Measurements from ENCODE around the gene TMEM82. TPM values are rescaled to one million over a fixed set of nuclear protein-coding genes. Genes with fewer than 3 reads are reported as not detected.

The TMEM82 gene
- total and polyA plus RNA-seq, 2 donors from 2014 or later = 2.0 to 25.4 TPM

GRCh38 chr1:15719381-15720120, 22.7 kb upstream of the TMEM82 start:
- no peak overlapping the region for H3K4me3 ChIP-seq (ENCODE audit: low read length in 3 of 3)
- H3K4me1 ChIP-seq (ENCODE audit: control insufficient read depth in 2 of 3, insufficient read depth in 2 of 3, low read depth in 1 of 3, low read length in 3 of 3) = peaks cover 0 to 7% (median 0%) of the 10 kb centered on the region in 3 donors
- peaks cover 2 to 26% (median 15%) of the 10 kb centered on the region in 3 donors for H3K36me3 ChIP-seq (ENCODE audit: control insufficient read depth in 2 of 3, insufficient read depth in 3 of 3, low read length in 3 of 3)
- FAIRE-seq (no peak), DNase-seq (no peak)
- H3K27me3 ChIP-seq (ENCODE audit: control insufficient read depth, insufficient read depth, low read length) = no peaks in the 10 kb centered on the region
- intact Hi-C loops (cut with DNase I) = no loop called here
- H3K27ac ChIP-seq (ENCODE audit: low read depth in 2 of 2, low read length in 2 of 2) = no peak overlapping the region
- TF ChIP-seq CTCF (IDR thresholded peaks at IDR 0.05; ENCODE audit: borderline replicate concordance, extremely low read depth, insufficient read depth) = no peak
- H3K9ac ChIP-seq (ENCODE audit: low read length in 3 of 3) = no peak overlapping the region
- H3K9me3 ChIP-seq (ENCODE audit: control insufficient read depth in 2 of 3, insufficient read depth in 1 of 3, low read length in 3 of 3) = no peaks in the 10 kb centered on the region

- intact Hi-C loops (cut with DNase I) = no loop called here
- DNase-seq (no peak), FAIRE-seq (no peak)
- H3K4me1 ChIP-seq (ENCODE audit: control insufficient read depth in 2 of 3, insufficient read depth in 2 of 3, low read depth in 1 of 3, low read length in 3 of 3) = peaks cover 0 to 2% (median 0%) of the 10 kb centered on the region in 3 donors
- TF ChIP-seq CTCF (IDR thresholded peaks at IDR 0.05; ENCODE audit: borderline replicate concordance, extremely low read depth, insufficient read depth) = no peak
- H3K4me3 ChIP-seq (ENCODE audit: low read length in 3 of 3) = no peak overlapping the region
- H3K36me3 ChIP-seq (ENCODE audit: control insufficient read depth in 2 of 3, insufficient read depth in 3 of 3, low read length in 3 of 3) = peaks cover 2 to 30% (median 18%) of the 10 kb centered on the region in 3 donors
- no peaks in the 10 kb centered on the region for H3K27me3 ChIP-seq (ENCODE audit: control insufficient read depth, insufficient read depth, low read length)
- H3K9ac ChIP-seq (ENCODE audit: low read length in 3 of 3) = no peak overlapping the region
- no peaks in the 10 kb centered on the region for H3K9me3 ChIP-seq (ENCODE audit: control insufficient read depth in 2 of 3, insufficient read depth in 1 of 3, low read length in 3 of 3)
- H3K27ac ChIP-seq (ENCODE audit: low read depth in 2 of 2, low read length in 2 of 2) = no peak overlapping the region
Observed at GRCh38 chr1:15720861-15721260, 21.4 kb upstream of the TMEM82 start.

GRCh38 chr1:15722411-15722810, 19.9 kb upstream of the TMEM82 start:
- Histone ChIP-seq H3K27me3 (ENCODE audit: control insufficient read depth, insufficient read depth, low read length) (no peaks in the 10 kb centered on the region), H3K9me3 (ENCODE audit: control insufficient read depth in 2 of 3, insufficient read depth in 1 of 3, low read length in 3 of 3) (no peaks in the 10 kb centered on the region), H3K27ac (ENCODE audit: low read depth in 2 of 2, low read length in 2 of 2) (no peak overlapping the region), H3K36me3 (ENCODE audit: control insufficient read depth in 2 of 3, insufficient read depth in 3 of 3, low read length in 3 of 3) (peaks cover 2 to 39% (median 21%) of the 10 kb centered on the region in 3 donors), H3K4me3 (ENCODE audit: low read length in 3 of 3) (no peak overlapping the region), H3K9ac (ENCODE audit: low read length in 3 of 3) (no peak overlapping the region), H3K4me1 (ENCODE audit: control insufficient read depth in 2 of 3, insufficient read depth in 2 of 3, low read depth in 1 of 3, low read length in 3 of 3) (peaks cover 0 to 2% (median 0%) of the 10 kb centered on the region in 3 donors)
- intact Hi-C loops (cut with DNase I) = no loop called here
- no peak for TF ChIP-seq CTCF (IDR thresholded peaks at IDR 0.05; ENCODE audit: borderline replicate concordance, extremely low read depth, insufficient read depth)
- FAIRE-seq (no peak), DNase-seq (no peak)
